ENCODE results near the gene CAMK2G. TPM values are rescaled to one million over a fixed set of nuclear protein-coding genes. Genes with fewer than 3 reads are reported as not detected.

Gene CAMK2G
- total RNA-seq, 1 donor from 2014 or later: 36.6 TPM

DNA sequence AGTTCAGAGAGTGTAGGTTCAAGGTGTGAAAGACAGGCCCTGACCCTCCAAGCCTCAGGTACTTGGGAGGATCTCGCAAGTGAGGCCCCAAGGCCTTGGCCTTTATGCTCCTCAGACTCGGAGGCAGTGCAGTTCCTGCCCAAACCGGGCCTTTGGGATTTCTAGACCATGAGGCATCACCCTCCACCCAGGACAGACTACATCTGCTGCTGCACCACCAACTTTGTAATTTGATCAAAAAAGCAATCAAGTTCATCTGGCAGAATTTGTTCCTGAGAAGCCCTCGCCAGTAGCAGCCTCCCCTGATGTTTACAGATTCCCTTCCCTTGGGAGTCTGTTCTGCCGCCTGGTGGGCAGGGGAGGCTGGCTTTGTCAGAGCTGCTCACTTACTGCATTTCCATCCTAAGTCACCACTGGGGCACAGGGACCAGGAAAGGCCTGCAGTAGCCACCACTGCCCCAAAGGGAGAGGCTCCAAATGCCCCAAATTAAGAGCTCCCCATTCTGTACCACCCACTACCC lies 2.1 kb downstream of the CAMK2G start:
- peaks cover 28% of the 10 kb centered on the region for H3K36me3 Mint-ChIP-seq
- H3K4me3 Mint-ChIP-seq: peak overlapping the region; percentile 88
- Histone ChIP-seq H3K9ac (no peak overlapping the region), H4K20me1 (ENCODE audit: low read depth) (peaks cover 38% of the 10 kb centered on the region), H3F3A (ENCODE audit: low read depth) (peaks cover 17% of the 10 kb centered on the region), H2AFZ (replicated peaks) (no peak overlapping the region), H3K4me3 (no peak overlapping the region), H3K4me2 (peak overlapping the region; percentile 86), H3K27ac (no peak overlapping the region), H3K79me2 (ENCODE audit: low read depth) (peaks cover 5% of the 10 kb centered on the region), H3K4me1 (peaks cover 8% of the 10 kb centered on the region), H3K27me3 (peaks cover 11% of the 10 kb centered on the region), H3K9me3 (ENCODE audit: low read depth) (no peaks in the 10 kb centered on the region), H3K36me3 (no peaks in the 10 kb centered on the region)
- H3K9me3 Mint-ChIP-seq: no peaks in the 10 kb centered on the region
- peaks cover 27% of the 10 kb centered on the region for H3K4me1 Mint-ChIP-seq
- peaks cover 19% of the 10 kb centered on the region for H3K27me3 Mint-ChIP-seq (ENCODE audit: insufficient read depth, low read depth)
- TF ChIP-seq, protein P1, sequence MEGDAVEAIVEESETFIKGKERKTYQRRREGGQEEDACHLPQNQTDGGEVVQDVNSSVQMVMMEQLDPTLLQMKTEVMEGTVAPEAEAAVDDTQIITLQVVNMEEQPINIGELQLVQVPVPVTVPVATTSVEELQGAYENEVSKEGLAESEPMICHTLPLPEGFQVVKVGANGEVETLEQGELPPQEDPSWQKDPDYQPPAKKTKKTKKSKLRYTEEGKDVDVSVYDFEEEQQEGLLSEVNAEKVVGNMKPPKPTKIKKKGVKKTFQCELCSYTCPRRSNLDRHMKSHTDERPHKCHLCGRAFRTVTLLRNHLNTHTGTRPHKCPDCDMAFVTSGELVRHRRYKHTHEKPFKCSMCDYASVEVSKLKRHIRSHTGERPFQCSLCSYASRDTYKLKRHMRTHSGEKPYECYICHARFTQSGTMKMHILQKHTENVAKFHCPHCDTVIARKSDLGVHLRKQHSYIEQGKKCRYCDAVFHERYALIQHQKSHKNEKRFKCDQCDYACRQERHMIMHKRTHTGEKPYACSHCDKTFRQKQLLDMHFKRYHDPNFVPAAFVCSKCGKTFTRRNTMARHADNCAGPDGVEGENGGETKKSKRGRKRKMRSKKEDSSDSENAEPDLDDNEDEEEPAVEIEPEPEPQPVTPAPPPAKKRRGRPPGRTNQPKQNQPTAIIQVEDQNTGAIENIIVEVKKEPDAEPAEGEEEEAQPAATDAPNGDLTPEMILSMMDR (IDR thresholded peaks at IDR 0.05): no peak
- TF ChIP-seq EZH2 (IDR thresholded peaks at IDR 0.05) (no peak), EZH2phosphoT487 (IDR thresholded peaks at IDR 0.05) (no peak)
- H3K27ac Mint-ChIP-seq: no peak overlapping the region
- no peak for DNase-seq (ENCODE audit: low spot score)

DNA sequence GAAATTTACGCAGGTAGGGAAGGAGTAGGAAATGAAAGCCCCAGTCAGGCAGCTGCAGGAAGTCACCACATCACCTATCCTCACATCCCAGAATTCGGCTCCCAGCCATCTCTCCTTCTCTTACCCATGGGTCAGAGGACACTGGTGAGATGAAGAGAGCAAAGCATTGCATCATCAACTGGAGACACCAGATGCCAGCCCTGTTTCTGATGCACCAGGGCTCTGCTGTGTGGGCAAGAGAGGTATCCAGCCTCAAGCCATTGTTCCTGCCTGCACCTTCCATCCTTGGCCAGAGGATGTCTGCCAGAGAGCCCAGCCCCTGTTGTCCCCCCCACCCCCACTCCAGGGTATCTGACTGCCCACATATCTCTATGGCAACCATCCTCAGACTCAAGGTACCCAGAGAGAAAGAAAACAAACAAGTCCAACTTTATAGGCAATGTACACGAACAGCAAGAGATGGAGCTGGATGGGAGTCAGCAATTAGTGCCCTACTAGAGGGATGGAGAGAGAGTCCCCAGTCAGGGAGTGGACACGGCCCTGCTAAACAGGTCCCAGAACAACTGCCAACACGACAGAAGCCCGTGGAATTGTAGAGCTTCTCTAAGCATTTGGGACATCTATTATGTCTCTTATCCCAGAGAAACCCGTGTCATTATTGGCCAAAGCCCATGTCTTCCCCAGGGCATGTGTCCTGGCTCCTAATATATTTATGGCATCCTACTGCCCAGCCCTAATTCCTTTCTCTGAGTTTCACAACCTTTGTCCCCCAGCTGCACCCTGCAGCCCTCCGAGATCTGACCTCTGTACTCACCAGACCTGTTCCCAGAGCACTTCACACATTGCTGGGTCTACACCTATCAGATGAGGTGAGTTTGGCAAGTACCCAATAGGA lies 2.8 kb downstream of the CAMK2G start:
- peaks cover 5% of the 10 kb centered on the region for H3K79me2 ChIP-seq (ENCODE audit: low read depth)
- no peak overlapping the region for H3K27ac ChIP-seq
- no peak overlapping the region for H3K27ac Mint-ChIP-seq
- no peaks in the 10 kb centered on the region for H3K9me3 Mint-ChIP-seq
- H3K4me2 ChIP-seq: no peak overlapping the region
- no peak for DNase-seq (ENCODE audit: low spot score)
- H3F3A ChIP-seq (ENCODE audit: low read depth): peaks cover 17% of the 10 kb centered on the region
- H3K4me1 ChIP-seq: peaks cover 8% of the 10 kb centered on the region
- peaks cover 34% of the 10 kb centered on the region for H3K4me1 Mint-ChIP-seq
- TF ChIP-seq EZH2 (IDR thresholded peaks at IDR 0.05) (no peak), EZH2phosphoT487 (IDR thresholded peaks at IDR 0.05) (no peak)
- TF ChIP-seq, protein P1 (IDR thresholded peaks at IDR 0.05): no peak
- H3K36me3 Mint-ChIP-seq: peaks cover 28% of the 10 kb centered on the region
- no peaks in the 10 kb centered on the region for H3K36me3 ChIP-seq
- H3K9ac ChIP-seq: no peak overlapping the region
- peaks cover 11% of the 10 kb centered on the region for H3K27me3 ChIP-seq
- peaks cover 44% of the 10 kb centered on the region for H4K20me1 ChIP-seq (ENCODE audit: low read depth)
- peak overlapping the region; percentile 88 for H3K4me3 Mint-ChIP-seq
- H3K27me3 Mint-ChIP-seq (ENCODE audit: insufficient read depth, low read depth): peaks cover 21% of the 10 kb centered on the region
- H3K9me3 ChIP-seq (ENCODE audit: low read depth): no peaks in the 10 kb centered on the region
- H3K4me3 ChIP-seq: no peak overlapping the region
- H2AFZ ChIP-seq (replicated peaks): no peak overlapping the region

DNA sequence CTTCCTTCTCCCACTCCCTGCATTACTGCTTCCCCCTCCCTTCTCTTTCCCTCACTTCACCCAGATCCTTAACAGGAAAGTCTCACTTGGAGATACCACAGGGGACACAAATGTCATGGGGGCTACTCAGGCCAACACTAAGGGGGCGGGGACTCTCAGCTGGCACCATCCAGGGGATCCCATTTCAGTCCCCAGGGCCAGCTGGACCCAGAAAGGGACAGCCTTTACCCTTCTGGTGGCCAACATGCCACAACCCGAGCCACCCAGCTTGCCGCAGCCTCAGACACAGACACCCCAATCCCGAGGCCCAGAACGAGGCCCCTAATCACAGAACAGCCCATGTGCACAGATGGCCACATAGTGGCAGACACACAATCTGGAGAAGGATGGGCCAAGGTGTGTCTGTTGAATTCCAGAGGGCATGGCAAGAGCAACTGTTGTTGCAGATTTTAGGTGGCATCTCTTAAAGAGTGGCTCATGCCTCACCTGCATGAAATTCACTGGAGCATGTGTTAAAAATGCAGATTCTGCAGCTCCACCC lies 5.6 kb downstream of the CAMK2G start:
- H3K27me3 Mint-ChIP-seq (ENCODE audit: insufficient read depth, low read depth): peaks cover 12% of the 10 kb centered on the region
- Histone ChIP-seq H3K79me2 (ENCODE audit: low read depth) (peaks cover 5% of the 10 kb centered on the region), H3K4me3 (no peak overlapping the region), H3K4me1 (peaks cover 8% of the 10 kb centered on the region), H3K9ac (no peak overlapping the region), H3K9me3 (ENCODE audit: low read depth) (no peaks in the 10 kb centered on the region), H3K36me3 (no peaks in the 10 kb centered on the region), H3K4me2 (no peak overlapping the region), H3K27me3 (no peaks in the 10 kb centered on the region), H3K27ac (no peak overlapping the region), H3F3A (ENCODE audit: low read depth) (peaks cover 7% of the 10 kb centered on the region), H2AFZ (replicated peaks) (no peak overlapping the region), H4K20me1 (ENCODE audit: low read depth) (peaks cover 51% of the 10 kb centered on the region)
- peak overlapping the region; percentile 51 for H3K27ac Mint-ChIP-seq
- peaks cover 34% of the 10 kb centered on the region for H3K36me3 Mint-ChIP-seq
- H3K4me1 Mint-ChIP-seq: peaks cover 34% of the 10 kb centered on the region
- TF ChIP-seq EZH2 (IDR thresholded peaks at IDR 0.05): no peak
- TF ChIP-seq EZH2phosphoT487 (IDR thresholded peaks at IDR 0.05): no peak
- TF ChIP-seq, protein P1 (IDR thresholded peaks at IDR 0.05): no peak
- no peak for DNase-seq (ENCODE audit: low spot score)
- H3K4me3 Mint-ChIP-seq: no peak overlapping the region
- H3K9me3 Mint-ChIP-seq: no peaks in the 10 kb centered on the region

All from neural progenitor cell (in vitro differentiated cells).